ENCODE data around the gene RAB11A.

DNA sequence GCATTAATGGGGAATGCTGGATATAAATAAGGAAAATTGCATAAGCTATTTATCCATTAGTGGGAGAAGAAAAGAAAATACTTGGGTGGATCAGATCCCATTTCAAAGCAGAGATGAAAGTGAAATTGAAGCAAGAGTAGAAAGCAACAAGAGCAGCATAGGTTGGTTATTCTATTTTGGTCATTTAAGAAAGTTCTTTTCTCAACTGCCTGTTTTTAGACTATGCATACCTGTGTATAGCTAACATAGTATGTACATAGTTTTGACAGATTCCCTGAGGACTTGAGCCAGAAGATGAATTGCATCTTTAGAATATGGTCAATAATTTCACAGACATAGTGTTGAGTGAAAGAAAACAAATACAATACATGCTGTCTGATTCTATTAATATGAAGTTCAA lies 48.2 kb upstream of the RAB11A start:
- TF ChIP-seq EZH2 (IDR thresholded peaks at IDR 0.05), result no peak
- TF ChIP-seq, protein P1, sequence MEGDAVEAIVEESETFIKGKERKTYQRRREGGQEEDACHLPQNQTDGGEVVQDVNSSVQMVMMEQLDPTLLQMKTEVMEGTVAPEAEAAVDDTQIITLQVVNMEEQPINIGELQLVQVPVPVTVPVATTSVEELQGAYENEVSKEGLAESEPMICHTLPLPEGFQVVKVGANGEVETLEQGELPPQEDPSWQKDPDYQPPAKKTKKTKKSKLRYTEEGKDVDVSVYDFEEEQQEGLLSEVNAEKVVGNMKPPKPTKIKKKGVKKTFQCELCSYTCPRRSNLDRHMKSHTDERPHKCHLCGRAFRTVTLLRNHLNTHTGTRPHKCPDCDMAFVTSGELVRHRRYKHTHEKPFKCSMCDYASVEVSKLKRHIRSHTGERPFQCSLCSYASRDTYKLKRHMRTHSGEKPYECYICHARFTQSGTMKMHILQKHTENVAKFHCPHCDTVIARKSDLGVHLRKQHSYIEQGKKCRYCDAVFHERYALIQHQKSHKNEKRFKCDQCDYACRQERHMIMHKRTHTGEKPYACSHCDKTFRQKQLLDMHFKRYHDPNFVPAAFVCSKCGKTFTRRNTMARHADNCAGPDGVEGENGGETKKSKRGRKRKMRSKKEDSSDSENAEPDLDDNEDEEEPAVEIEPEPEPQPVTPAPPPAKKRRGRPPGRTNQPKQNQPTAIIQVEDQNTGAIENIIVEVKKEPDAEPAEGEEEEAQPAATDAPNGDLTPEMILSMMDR (IDR thresholded peaks at IDR 0.05), result no peak

Data from neural progenitor cell (in vitro differentiated cells).